Mesothelial cell of epicardium (in vitro differentiated cells): Measurements from ENCODE around the gene RRP8. TPM values are rescaled to one million over a fixed set of nuclear protein-coding genes. Genes with fewer than 3 reads are reported as not detected.

Experiments
- DNase-seq, 2 experiments: peaks; one replicate each; pipeline ENCODE4 v3.0.0; 2021; ENCODE audit warnings: low spot score in 2 of 2; ENCODE audit not compliant: unreplicated experiment in 2 of 2
- H3K27ac Mint-ChIP-seq: 2 replicates; pipeline ENCODE4 v1.8.0; 2021; ENCODE audit warnings: mixed read lengths
- H3K27me3 Mint-ChIP-seq: 2 replicates; pipeline ENCODE4 v1.8.0; 2021; ENCODE audit warnings: low read depth, mixed read lengths
- H3K36me3 Mint-ChIP-seq: 2 replicates; pipeline ENCODE4 v1.8.0; 2021; ENCODE audit warnings: mixed read lengths
- H3K4me1 Mint-ChIP-seq: 2 replicates; pipeline ENCODE4 v1.8.0; 2021; ENCODE audit warnings: mixed read lengths
- H3K4me3 Mint-ChIP-seq: 2 replicates; pipeline ENCODE4 v1.8.0; 2021; ENCODE audit warnings: mild to moderate bottlenecking, moderate library complexity, mixed read lengths
- H3K9me3 Mint-ChIP-seq: 2 replicates; pipeline ENCODE4 v1.8.0; 2021; ENCODE audit warnings: mixed read lengths
- CTCF ChIP-seq: fragments of 200-600 bp; sonication (generic); IDR thresholded peaks from one replicate; pipeline ENCODE4 v1.5.0; 2021; ENCODE audit warnings: antibody characterized with exemption; ENCODE audit not compliant: unreplicated experiment
- total RNA-seq: library from RNA; stranded (reverse); gene quantifications from 3 replicates; pipeline ENCODE4 v1.2.1, GENCODE V29; 2021

The RRP8 gene
- total RNA-seq, 1 donor from 2014 or later: 18.6 TPM

- no peak for DNase-seq
Measured at GRCh38 chr11:6631361-6631890, 28.0 kb upstream of the RRP8 start.

GRCh38 chr11:6630632-6631291 is 27.3 kb upstream of the RRP8 start:
- H3K4me1 Mint-ChIP-seq: no peaks in the 10 kb centered on the region

More at GRCh38 chr11:6631361-6631890, 28.0 kb upstream of the RRP8 start:
- Mint-ChIP-seq H3K36me3 (peaks cover 36% of the 10 kb centered on the region), H3K9me3 (no peaks in the 10 kb centered on the region), H3K27me3 (peaks cover 36% of the 10 kb centered on the region), H3K4me1 (no peaks in the 10 kb centered on the region), H3K4me3 (peak overlapping the region; percentile 25), H3K27ac (no peak overlapping the region)
- TF ChIP-seq CTCF: no peak

GRCh38 chr11:6629892-6630631 is 26.6 kb upstream of the RRP8 start:
- peaks cover 40% of the 10 kb centered on the region for H3K36me3 Mint-ChIP-seq
- DNase-seq: peak in 1 of 2 experiments; percentile 58
- H3K27me3 Mint-ChIP-seq: peaks cover 36% of the 10 kb centered on the region
- H3K27ac Mint-ChIP-seq: no peak overlapping the region
- no peaks in the 10 kb centered on the region for H3K4me1 Mint-ChIP-seq
- peak overlapping the region; percentile 29 for H3K4me3 Mint-ChIP-seq
- H3K9me3 Mint-ChIP-seq: no peaks in the 10 kb centered on the region
- TF ChIP-seq CTCF: no peak

More at GRCh38 chr11:6630632-6631291, 27.3 kb upstream of the RRP8 start:
- no peak for DNase-seq
- no peak for TF ChIP-seq CTCF
- Mint-ChIP-seq H3K4me3 (peak overlapping the region; percentile 29), H3K27me3 (peaks cover 36% of the 10 kb centered on the region), H3K27ac (no peak overlapping the region), H3K36me3 (peaks cover 39% of the 10 kb centered on the region), H3K9me3 (no peaks in the 10 kb centered on the region)

- Mint-ChIP-seq H3K27me3 (peaks cover 36% of the 10 kb centered on the region), H3K4me3 (no peak overlapping the region), H3K9me3 (no peaks in the 10 kb centered on the region), H3K36me3 (peaks cover 41% of the 10 kb centered on the region), H3K4me1 (no peaks in the 10 kb centered on the region), H3K27ac (no peak overlapping the region)
- no peak for TF ChIP-seq CTCF
- no peak for DNase-seq
Measured at GRCh38 chr11:6629573-6629891, 26.1 kb upstream of the RRP8 start.

GRCh38 chr11:6628526-6628925 is 25.1 kb upstream of the RRP8 start:
- H3K27me3 Mint-ChIP-seq: peaks cover 36% of the 10 kb centered on the region
- no peak for DNase-seq
- TF ChIP-seq CTCF: no peak
- H3K4me3 Mint-ChIP-seq: no peak overlapping the region
- H3K36me3 Mint-ChIP-seq: peaks cover 47% of the 10 kb centered on the region
- no peaks in the 10 kb centered on the region for H3K9me3 Mint-ChIP-seq
- no peaks in the 10 kb centered on the region for H3K4me1 Mint-ChIP-seq
- no peak overlapping the region for H3K27ac Mint-ChIP-seq
